SU-DHL-6 (cell line): ENCODE results near the gene CLEC17A.
A peak's percentile ranks its signal among the peaks of the same experiment; 100 is the strongest.

ENCODE experiments used
- H2AFZ ChIP-seq: fragments of 200-600 bp; sonication (generic); 2 replicates; pipeline ENCODE4 v1.6.1; 2014; ENCODE audit warnings: low read depth, mild to moderate bottlenecking, moderate library complexity, mixed read lengths, antibody characterized with exemption, low read length; ENCODE audit not compliant: severe bottlenecking
- H3F3A ChIP-seq: fragments of 200-600 bp; shearing (Covaris generic); 2 replicates; pipeline ENCODE4 v1.6.0; 2016; ENCODE audit warnings: antibody characterized with exemption, mild to moderate bottlenecking; ENCODE audit not compliant: insufficient read depth
- H3K27ac ChIP-seq: fragments of 200-600 bp; sonication (generic); 2 replicates; pipeline ENCODE4 v1.5.1; 2016; ENCODE audit warnings: low read depth, mild to moderate bottlenecking, low read length, moderate library complexity, mixed read lengths
- H3K27me3 ChIP-seq: fragments of 200-600 bp; sonication (generic), shearing (Covaris generic); 2 replicates; pipeline ENCODE4 v1.6.0; 2014; ENCODE audit warnings: mild to moderate bottlenecking, low read length
- H3K36me3 ChIP-seq: fragments of 200-600 bp; sonication (generic); 2 replicates; pipeline ENCODE4 v1.6.1; 2014; ENCODE audit warnings: mild to moderate bottlenecking, low read length, mixed read lengths
- H3K4me2 ChIP-seq: fragments of 300-600, 200-600 bp; shearing (Covaris generic), sonication (generic); 2 replicates; pipeline ENCODE4 v1.6.0; 2014; ENCODE audit warnings: low read length, low read depth, mild to moderate bottlenecking; ENCODE audit not compliant: poor library complexity, severe bottlenecking
- H3K4me3 ChIP-seq: fragments of 200-600 bp; sonication (generic); 2 replicates; pipeline ENCODE4 v1.5.1; 2014; ENCODE audit warnings: antibody characterized with exemption, low read length, mild to moderate bottlenecking, mixed read lengths; ENCODE audit not compliant: insufficient read depth, poor library complexity, severe bottlenecking
- H3K79me2 ChIP-seq: fragments of 200-600 bp; sonication (generic); 2 replicates; pipeline ENCODE4 v1.6.1; 2014; ENCODE audit warnings: mild to moderate bottlenecking, low read length, moderate library complexity; ENCODE audit not compliant: insufficient read depth
- H3K9ac ChIP-seq: fragments of 200-600 bp; sonication (generic); 2 replicates; pipeline ENCODE4 v1.7.0; 2014; ENCODE audit warnings: mild to moderate bottlenecking, low read length
- H3K9me2 ChIP-seq: fragments of 200-600 bp; sonication (generic); replicated peaks from 2 replicates; pipeline ENCODE4 v1.6.1; 2014; ENCODE audit warnings: low read length; ENCODE audit not compliant: insufficient read depth
- H3K9me3 ChIP-seq: fragments of 200-600 bp; sonication (generic); 2 replicates; pipeline ENCODE4 v1.6.1; 2014; ENCODE audit warnings: low read length, mixed read lengths; ENCODE audit not compliant: insufficient read depth
- H4K20me1 ChIP-seq: fragments of 200-600 bp; sonication (generic); 2 replicates; pipeline ENCODE4 v1.6.1; 2014; ENCODE audit warnings: low read depth, mild to moderate bottlenecking, antibody characterized with exemption, low read length, moderate library complexity, mixed read lengths
- CTCF ChIP-seq: fragments of 200-600 bp; sonication (generic); IDR thresholded peaks from one replicate; pipeline ENCODE4 v1.5.1; 2017; ENCODE audit warnings: antibody characterized with exemption, mild to moderate bottlenecking, low read length, moderate library complexity; ENCODE audit not compliant: insufficient read depth, poor library complexity, severe bottlenecking
- EZH2phosphoT487 ChIP-seq: fragments of 200-600 bp; sonication (generic), shearing (Covaris generic); conservative IDR thresholded peaks from 2 replicates; pipeline ENCODE4 v1.6.1; 2018; ENCODE audit warnings: mild to moderate bottlenecking, antibody characterized with exemption, low read length, moderate library complexity, mixed read lengths

Gene CLEC17A

GRCh38 chr19:14554382-14554812, 28.5 kb upstream of the CLEC17A start:
- Histone ChIP-seq H3K27ac (no peak overlapping the region), H3K79me2 (peaks cover 52% of the 10 kb centered on the region)

DNA sequence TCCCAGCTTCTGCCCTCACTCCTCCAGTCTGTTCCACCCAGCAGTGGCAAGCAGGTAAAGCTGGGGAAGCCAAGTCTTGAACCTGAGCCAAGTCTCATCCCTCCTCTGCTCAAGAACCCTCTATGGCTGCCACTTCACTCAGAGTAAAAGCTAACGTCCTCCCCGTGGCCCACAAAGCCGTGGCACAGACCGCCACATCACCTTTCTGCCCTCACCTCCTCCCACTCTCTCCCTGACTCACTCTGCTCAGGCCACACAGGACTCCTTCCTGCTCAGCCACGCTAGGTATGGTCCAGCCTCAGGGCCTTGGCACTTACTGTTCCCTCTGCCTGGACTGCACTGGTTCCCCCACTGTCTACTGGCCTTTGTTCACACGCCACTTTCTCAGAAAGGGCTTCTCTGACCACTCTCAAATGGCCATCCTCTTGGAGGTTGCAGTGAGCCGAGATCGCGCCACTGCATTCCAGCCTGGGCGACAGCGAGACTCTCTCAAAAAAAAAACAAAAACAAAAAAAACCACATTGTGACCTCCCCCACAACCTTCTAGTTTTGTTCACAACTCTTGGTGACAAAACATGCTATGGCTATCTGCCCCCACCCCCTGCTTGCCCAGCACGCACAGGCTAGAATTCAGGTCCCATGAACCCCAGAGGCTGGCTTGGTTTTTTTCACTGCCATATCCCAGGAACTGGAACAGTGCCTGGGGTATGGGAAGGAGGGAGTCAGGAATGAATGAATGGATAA, 26.8 kb upstream of the CLEC17A start:
- Histone ChIP-seq H3K9me3 (no peaks in the 10 kb centered on the region), H3K9ac (no peak overlapping the region), H3K36me3 (no peaks in the 10 kb centered on the region), H3K9me2 (no peaks in the 10 kb centered on the region), H3K27ac (no peak overlapping the region), H3F3A (no peaks in the 10 kb centered on the region), H3K27me3 (no peaks in the 10 kb centered on the region), H3K79me2 (peaks cover 66% of the 10 kb centered on the region), H3K4me3 (no peak overlapping the region), H3K4me2 (no peak overlapping the region), H2AFZ (no peak overlapping the region), H4K20me1 (no peaks in the 10 kb centered on the region)
- TF ChIP-seq CTCF (no peak), EZH2phosphoT487 (no peak)

More at GRCh38 chr19:14554382-14554812, 28.5 kb upstream of the CLEC17A start:
- H4K20me1 ChIP-seq = no peaks in the 10 kb centered on the region
- H2AFZ ChIP-seq = no peak overlapping the region
- no peak overlapping the region for H3K4me2 ChIP-seq
- no peak overlapping the region for H3K9ac ChIP-seq
- H3K27me3 ChIP-seq = no peaks in the 10 kb centered on the region
- TF ChIP-seq CTCF = no peak
- TF ChIP-seq EZH2phosphoT487 = no peak
- H3K9me3 ChIP-seq = no peaks in the 10 kb centered on the region
- no peaks in the 10 kb centered on the region for H3K36me3 ChIP-seq
- no peak overlapping the region for H3K4me3 ChIP-seq
- H3F3A ChIP-seq = no peaks in the 10 kb centered on the region
- H3K9me2 ChIP-seq = no peaks in the 10 kb centered on the region

DNA sequence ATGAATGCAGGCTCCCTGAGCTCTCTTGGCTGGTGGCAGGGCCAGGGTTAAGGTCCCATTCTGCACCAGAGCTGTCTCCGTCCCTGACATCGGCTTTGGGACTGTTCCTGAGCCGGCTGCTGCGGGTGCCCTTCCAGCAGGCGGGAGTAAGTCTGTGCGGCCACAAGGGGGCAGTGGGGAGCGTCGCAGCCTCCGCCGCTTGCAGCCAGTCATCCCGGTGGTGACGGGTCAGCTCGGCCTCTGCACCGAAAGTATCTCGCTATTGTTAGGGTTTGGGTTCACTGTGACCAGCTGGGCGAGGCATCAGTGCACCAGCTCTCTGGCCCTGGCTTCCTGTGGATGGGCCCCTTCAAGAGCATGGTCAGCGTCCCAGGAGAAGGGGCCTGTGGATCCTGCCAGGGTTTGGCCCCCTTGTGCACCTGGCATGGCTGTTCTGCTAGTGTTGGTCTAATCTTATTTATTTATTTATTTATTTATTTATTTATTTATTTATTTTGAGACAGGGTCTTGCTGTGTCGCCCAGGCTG, 26.2 kb upstream of the CLEC17A start:
- Histone ChIP-seq H3K9ac (no peak overlapping the region), H2AFZ (no peak overlapping the region), H3K27me3 (no peaks in the 10 kb centered on the region), H3K4me3 (no peak overlapping the region), H3K9me3 (no peaks in the 10 kb centered on the region), H3K4me2 (no peak overlapping the region), H3K27ac (no peak overlapping the region), H3K79me2 (peaks cover 72% of the 10 kb centered on the region), H4K20me1 (no peaks in the 10 kb centered on the region), H3K9me2 (no peaks in the 10 kb centered on the region), H3F3A (no peaks in the 10 kb centered on the region), H3K36me3 (no peaks in the 10 kb centered on the region)
- TF ChIP-seq CTCF (peak; percentile 91), EZH2phosphoT487 (no peak)
